Head of caudate nucleus (tissue), 42 donors: ENCODE results near the gene TMCO4.
"Not testable (repeated sequence)": the region's sequence is repeated elsewhere in the genome, so short reads cannot be mapped to it uniquely, and the experiment has no call there.

Experiments used
- DNase-seq, 42 donors: peaks; one replicate each; pipeline versions ENCODE4 v3.0.0 to v3.0.0-alpha.2; 2020 to 2021; ENCODE audit warnings: mixed read lengths in 7 of 42
- intact Hi-C: fragments of 100-400 bp; cut with DNase I; formaldehyde crosslinking; loops from one replicate; pipeline ENCODE4 v1.15.0; 2022

Gene TMCO4

GRCh38 chr1:19639228-19639627 is 160.5 kb downstream of the TMCO4 start:
- intact Hi-C loops = not testable (repeated sequence)
- DNase-seq = peak in 2 of 42 donors; percentile 37 to 49

- intact Hi-C loops = no loop called here
- no peak for DNase-seq
These were observed 162.1 kb downstream of the TMCO4 start for GRCh38 chr1:19637606-19638005.

GRCh38 chr1:19636749-19637148 is 163.0 kb downstream of the TMCO4 start:
- DNase-seq = peak in 4 of 42 donors; percentile 46 to 70 (median 50)
- intact Hi-C loops = not testable (repeated sequence)

GRCh38 chr1:19636065-19636464 is 163.7 kb downstream of the TMCO4 start:
- intact Hi-C loops = no loop called here
- no peak for DNase-seq

- intact Hi-C loops = no loop called here
- no peak for DNase-seq
These were observed 164.1 kb downstream of the TMCO4 start for GRCh38 chr1:19635646-19636045.

GRCh38 chr1:19635064-19635463 is 164.7 kb downstream of the TMCO4 start:
- intact Hi-C loops, DNase-seq: not testable (repeated sequence)

- DNase-seq = no peak
- intact Hi-C loops = no loop called here
These were observed 166.6 kb downstream of the TMCO4 start for GRCh38 chr1:19633106-19633505.
